ENCODE measurements around the gene CPN2.

The CPN2 gene

GRCh38 chr3:194386648-194387047 is 35.5 kb upstream of the CPN2 start:
- Mint-ChIP-seq H3K27ac (no peak overlapping the region), H3K4me3 (no peak overlapping the region), H3K36me3 (peaks cover 2% of the 10 kb centered on the region), H3K27me3 (peaks cover 2% of the 10 kb centered on the region), H3K9me3 (ENCODE audit: low read depth) (peaks cover 12% of the 10 kb centered on the region), H3K4me1 (ENCODE audit: low read depth) (no peaks in the 10 kb centered on the region)

- no peak overlapping the region for H3K27ac Mint-ChIP-seq
Observed at GRCh38 chr3:194386066-194386465, 34.9 kb upstream of the CPN2 start.

GRCh38 chr3:194384569-194385001 is 33.5 kb upstream of the CPN2 start:
- H3K4me3 Mint-ChIP-seq = no peak overlapping the region
- H3K9me3 Mint-ChIP-seq (ENCODE audit: low read depth) = no peaks in the 10 kb centered on the region
- H3K36me3 Mint-ChIP-seq = peaks cover 2% of the 10 kb centered on the region
- no peaks in the 10 kb centered on the region for H3K4me1 Mint-ChIP-seq (ENCODE audit: low read depth)
- H3K27ac Mint-ChIP-seq = no peak overlapping the region
- H3K27me3 Mint-ChIP-seq = peaks cover 2% of the 10 kb centered on the region

More at GRCh38 chr3:194386066-194386465, 34.9 kb upstream of the CPN2 start:
- H3K27me3 Mint-ChIP-seq = peaks cover 2% of the 10 kb centered on the region
- H3K4me3 Mint-ChIP-seq = no peak overlapping the region
- H3K4me1 Mint-ChIP-seq (ENCODE audit: low read depth) = no peaks in the 10 kb centered on the region
- H3K36me3 Mint-ChIP-seq = peaks cover 2% of the 10 kb centered on the region
- peaks cover 7% of the 10 kb centered on the region for H3K9me3 Mint-ChIP-seq (ENCODE audit: low read depth)

- H3K27ac Mint-ChIP-seq = no peak overlapping the region
Observed at GRCh38 chr3:194384156-194384555, 33.0 kb upstream of the CPN2 start.

GRCh38 chr3:194383276-194383940 is 32.3 kb upstream of the CPN2 start:
- H3K4me1 Mint-ChIP-seq (ENCODE audit: low read depth) = no peaks in the 10 kb centered on the region
- peaks cover 2% of the 10 kb centered on the region for H3K36me3 Mint-ChIP-seq
- no peaks in the 10 kb centered on the region for H3K9me3 Mint-ChIP-seq (ENCODE audit: low read depth)
- H3K4me3 Mint-ChIP-seq = no peak overlapping the region
- H3K27ac Mint-ChIP-seq = no peak overlapping the region
- H3K27me3 Mint-ChIP-seq = peaks cover 2% of the 10 kb centered on the region

More at GRCh38 chr3:194384156-194384555, 33.0 kb upstream of the CPN2 start:
- H3K4me3 Mint-ChIP-seq = no peak overlapping the region
- no peaks in the 10 kb centered on the region for H3K9me3 Mint-ChIP-seq (ENCODE audit: low read depth)
- H3K4me1 Mint-ChIP-seq (ENCODE audit: low read depth) = no peaks in the 10 kb centered on the region
- peaks cover 2% of the 10 kb centered on the region for H3K27me3 Mint-ChIP-seq
- H3K36me3 Mint-ChIP-seq = peaks cover 2% of the 10 kb centered on the region

GRCh38 chr3:194382892-194383223 is 31.7 kb upstream of the CPN2 start:
- peaks cover 2% of the 10 kb centered on the region for H3K36me3 Mint-ChIP-seq
- H3K27ac Mint-ChIP-seq = no peak overlapping the region
- H3K27me3 Mint-ChIP-seq = peaks cover 2% of the 10 kb centered on the region
- H3K4me1 Mint-ChIP-seq (ENCODE audit: low read depth) = no peaks in the 10 kb centered on the region
- no peak overlapping the region for H3K4me3 Mint-ChIP-seq
- H3K9me3 Mint-ChIP-seq (ENCODE audit: low read depth) = no peaks in the 10 kb centered on the region

GRCh38 chr3:194382196-194382891 is 31.2 kb upstream of the CPN2 start:
- no peaks in the 10 kb centered on the region for H3K9me3 Mint-ChIP-seq (ENCODE audit: low read depth)
- H3K4me1 Mint-ChIP-seq (ENCODE audit: low read depth) = no peaks in the 10 kb centered on the region
- no peak overlapping the region for H3K4me3 Mint-ChIP-seq
- no peaks in the 10 kb centered on the region for H3K36me3 Mint-ChIP-seq
- peaks cover 2% of the 10 kb centered on the region for H3K27me3 Mint-ChIP-seq
- H3K27ac Mint-ChIP-seq = no peak overlapping the region

- Mint-ChIP-seq H3K9me3 (ENCODE audit: low read depth) (no peaks in the 10 kb centered on the region), H3K27ac (no peak overlapping the region), H3K27me3 (peaks cover 2% of the 10 kb centered on the region), H3K4me1 (ENCODE audit: low read depth) (no peaks in the 10 kb centered on the region), H3K36me3 (no peaks in the 10 kb centered on the region), H3K4me3 (no peak overlapping the region)
Observed at GRCh38 chr3:194381460-194381875, 30.3 kb upstream of the CPN2 start.

- Mint-ChIP-seq H3K4me1 (ENCODE audit: low read depth) (no peaks in the 10 kb centered on the region), H3K27me3 (peaks cover 4% of the 10 kb centered on the region), H3K9me3 (ENCODE audit: low read depth) (no peaks in the 10 kb centered on the region), H3K4me3 (no peak overlapping the region), H3K36me3 (no peaks in the 10 kb centered on the region), H3K27ac (no peak overlapping the region)
Observed at GRCh38 chr3:194380326-194380725, 29.2 kb upstream of the CPN2 start.

GRCh38 chr3:194379651-194380050 is 28.5 kb upstream of the CPN2 start:
- Mint-ChIP-seq H3K27ac (no peak overlapping the region), H3K4me3 (no peak overlapping the region), H3K36me3 (no peaks in the 10 kb centered on the region), H3K4me1 (ENCODE audit: low read depth) (no peaks in the 10 kb centered on the region), H3K27me3 (peaks cover 4% of the 10 kb centered on the region), H3K9me3 (ENCODE audit: low read depth) (no peaks in the 10 kb centered on the region)

- no peaks in the 10 kb centered on the region for H3K4me1 Mint-ChIP-seq (ENCODE audit: low read depth)
- peaks cover 4% of the 10 kb centered on the region for H3K27me3 Mint-ChIP-seq
- H3K4me3 Mint-ChIP-seq = no peak overlapping the region
- H3K36me3 Mint-ChIP-seq = no peaks in the 10 kb centered on the region
- no peak overlapping the region for H3K27ac Mint-ChIP-seq
- H3K9me3 Mint-ChIP-seq (ENCODE audit: low read depth) = no peaks in the 10 kb centered on the region
Observed at GRCh38 chr3:194379231-194379630, 28.1 kb upstream of the CPN2 start.

- no peaks in the 10 kb centered on the region for H3K36me3 Mint-ChIP-seq
- H3K9me3 Mint-ChIP-seq (ENCODE audit: low read depth) = no peaks in the 10 kb centered on the region
- peaks cover 2% of the 10 kb centered on the region for H3K27me3 Mint-ChIP-seq
- H3K4me3 Mint-ChIP-seq = no peak overlapping the region
- no peaks in the 10 kb centered on the region for H3K4me1 Mint-ChIP-seq (ENCODE audit: low read depth)
- H3K27ac Mint-ChIP-seq = no peak overlapping the region
Observed at GRCh38 chr3:194377708-194378107, 26.6 kb upstream of the CPN2 start.

GRCh38 chr3:194376241-194376560 is 25.1 kb upstream of the CPN2 start:
- no peak overlapping the region for H3K27ac Mint-ChIP-seq
- peaks cover 2% of the 10 kb centered on the region for H3K27me3 Mint-ChIP-seq
- no peaks in the 10 kb centered on the region for H3K36me3 Mint-ChIP-seq
- no peak overlapping the region for H3K4me3 Mint-ChIP-seq
- H3K9me3 Mint-ChIP-seq (ENCODE audit: low read depth) = no peaks in the 10 kb centered on the region
- H3K4me1 Mint-ChIP-seq (ENCODE audit: low read depth) = no peaks in the 10 kb centered on the region

GRCh38 chr3:194375473-194376240 is 24.5 kb upstream of the CPN2 start:
- Mint-ChIP-seq H3K4me3 (no peak overlapping the region), H3K27ac (no peak overlapping the region), H3K9me3 (ENCODE audit: low read depth) (no peaks in the 10 kb centered on the region), H3K4me1 (ENCODE audit: low read depth) (no peaks in the 10 kb centered on the region), H3K36me3 (no peaks in the 10 kb centered on the region), H3K27me3 (peaks cover 2% of the 10 kb centered on the region)

- Mint-ChIP-seq H3K4me3 (no peak overlapping the region), H3K4me1 (ENCODE audit: low read depth) (no peaks in the 10 kb centered on the region), H3K27ac (no peak overlapping the region), H3K36me3 (no peaks in the 10 kb centered on the region), H3K27me3 (peaks cover 2% of the 10 kb centered on the region), H3K9me3 (ENCODE audit: low read depth) (no peaks in the 10 kb centered on the region)
Observed at GRCh38 chr3:194374935-194375334, 23.8 kb upstream of the CPN2 start.

All from activated naive CD8-positive, alpha-beta T cell (primary cell).